ENCODE measurements around the gene SNAP47.

Gene SNAP47

DNA sequence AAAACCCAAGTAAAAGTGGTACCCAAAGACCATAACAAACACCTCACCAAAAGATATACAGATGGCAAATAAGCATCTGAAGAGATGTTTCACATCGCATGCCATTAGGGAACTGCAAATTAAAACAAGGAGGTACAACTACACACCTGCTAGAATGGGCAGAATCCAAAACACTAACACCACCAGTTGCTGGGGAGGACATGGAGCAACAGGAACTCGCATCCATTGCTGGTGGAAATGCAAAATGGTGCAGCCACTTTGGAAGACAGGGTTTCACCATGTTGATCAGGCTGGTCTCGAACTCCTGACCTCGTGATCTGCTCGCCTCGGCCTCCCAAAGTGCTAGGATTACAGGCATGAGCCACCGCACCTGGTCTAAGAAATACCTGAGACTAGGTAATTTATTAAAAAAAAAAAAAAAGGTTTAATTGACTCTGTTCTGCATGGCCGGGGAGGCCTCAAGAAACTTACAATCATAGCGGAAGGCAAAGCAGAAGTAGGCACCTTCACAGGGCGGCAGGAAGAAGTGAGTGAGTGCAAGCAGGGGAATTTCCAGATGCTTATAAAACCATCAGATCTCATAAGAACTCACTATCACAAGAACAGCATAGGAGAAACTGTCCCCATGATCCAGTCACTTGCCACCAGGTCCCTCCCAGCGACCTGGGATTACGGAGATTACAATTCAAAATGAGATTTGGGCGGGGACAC, 50.0 kb downstream of the SNAP47 start:
- no peak for DNase-seq (ENCODE audit: low read depth in 2 of 2)

DNA sequence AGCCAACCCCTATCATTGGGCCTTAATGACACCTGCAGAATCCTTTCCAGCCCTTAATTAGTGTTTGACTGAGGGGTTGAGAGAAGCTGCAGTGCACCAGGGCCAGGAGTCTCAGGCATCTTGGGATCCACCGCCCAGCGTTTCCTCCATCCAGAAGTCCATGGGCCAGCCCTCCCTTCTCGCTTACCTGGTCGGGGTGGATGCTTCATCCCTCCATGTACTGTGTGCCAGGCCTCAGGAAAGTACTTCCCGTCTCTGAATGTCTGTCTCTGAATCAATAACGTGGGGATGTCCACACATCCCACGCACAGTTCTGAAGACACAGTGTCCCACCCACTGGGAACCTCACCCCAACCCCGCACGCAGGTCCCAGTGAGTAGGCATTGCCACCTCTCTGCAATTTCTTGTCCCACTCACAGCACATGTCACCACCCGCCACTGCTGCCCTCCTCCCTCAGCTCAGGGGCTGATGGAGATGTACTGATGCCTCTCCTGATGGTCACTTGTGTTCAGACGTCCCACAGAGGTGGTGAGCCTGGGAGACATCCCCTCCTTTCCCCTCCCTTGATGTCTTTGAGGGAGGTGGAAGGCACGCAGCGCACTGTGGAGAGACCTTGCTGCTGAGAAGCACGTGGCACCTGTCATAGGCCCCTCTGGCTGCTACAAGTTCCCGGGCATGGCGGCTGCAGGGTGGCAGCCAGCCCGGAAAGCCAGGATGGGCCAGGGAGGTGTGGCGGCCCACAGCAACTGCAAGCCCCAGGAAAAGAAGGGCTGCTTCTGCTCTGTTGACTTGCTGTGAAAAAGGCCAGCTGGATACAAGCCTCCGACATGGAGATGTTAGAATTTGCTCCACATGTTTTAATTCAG, 50.8 kb downstream of the SNAP47 start:
- no peak for DNase-seq (ENCODE audit: low read depth in 2 of 2)

DNA sequence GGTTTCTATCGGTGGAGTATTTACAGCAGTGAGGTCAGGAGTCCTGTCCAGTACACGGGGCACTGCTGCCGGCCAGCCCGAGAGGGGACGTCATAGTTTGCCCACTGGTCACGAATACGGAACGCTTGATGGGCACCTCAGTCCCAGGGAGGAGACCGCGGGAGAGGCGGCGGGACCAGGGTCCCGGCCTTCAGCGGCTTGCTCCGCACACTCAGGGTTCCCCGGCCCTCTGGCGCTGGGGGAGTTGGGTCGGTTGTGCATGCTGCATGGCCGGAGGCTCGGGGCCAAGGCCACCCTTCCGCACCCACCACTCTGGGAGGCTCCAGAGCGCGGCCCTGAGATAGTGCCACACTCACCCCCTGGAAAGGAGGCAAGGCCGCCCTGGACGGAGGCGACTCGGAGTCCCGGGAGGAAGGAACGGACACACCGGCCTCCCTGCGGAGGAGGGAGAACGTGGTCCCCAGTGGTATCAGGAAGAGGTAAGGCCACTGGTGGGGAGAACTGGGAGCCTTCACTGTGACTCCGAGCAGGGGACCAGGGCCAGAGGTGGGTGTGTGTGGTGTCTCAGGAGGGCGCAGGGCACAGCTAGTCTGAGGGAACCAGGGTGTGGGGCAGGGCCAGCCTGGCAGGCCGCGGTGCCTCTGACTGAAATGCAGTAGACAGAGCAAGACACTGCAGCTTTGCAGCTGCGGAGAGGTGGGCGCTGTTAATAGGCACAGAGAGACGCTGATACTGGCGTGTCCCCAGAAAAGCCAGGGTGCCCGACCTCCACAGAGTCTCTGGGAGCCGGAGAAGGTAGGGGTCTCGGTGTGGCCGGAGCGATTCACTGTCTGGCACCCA, 51.7 kb downstream of the SNAP47 start:
- no peak for DNase-seq (ENCODE audit: low read depth in 2 of 2)

DNA sequence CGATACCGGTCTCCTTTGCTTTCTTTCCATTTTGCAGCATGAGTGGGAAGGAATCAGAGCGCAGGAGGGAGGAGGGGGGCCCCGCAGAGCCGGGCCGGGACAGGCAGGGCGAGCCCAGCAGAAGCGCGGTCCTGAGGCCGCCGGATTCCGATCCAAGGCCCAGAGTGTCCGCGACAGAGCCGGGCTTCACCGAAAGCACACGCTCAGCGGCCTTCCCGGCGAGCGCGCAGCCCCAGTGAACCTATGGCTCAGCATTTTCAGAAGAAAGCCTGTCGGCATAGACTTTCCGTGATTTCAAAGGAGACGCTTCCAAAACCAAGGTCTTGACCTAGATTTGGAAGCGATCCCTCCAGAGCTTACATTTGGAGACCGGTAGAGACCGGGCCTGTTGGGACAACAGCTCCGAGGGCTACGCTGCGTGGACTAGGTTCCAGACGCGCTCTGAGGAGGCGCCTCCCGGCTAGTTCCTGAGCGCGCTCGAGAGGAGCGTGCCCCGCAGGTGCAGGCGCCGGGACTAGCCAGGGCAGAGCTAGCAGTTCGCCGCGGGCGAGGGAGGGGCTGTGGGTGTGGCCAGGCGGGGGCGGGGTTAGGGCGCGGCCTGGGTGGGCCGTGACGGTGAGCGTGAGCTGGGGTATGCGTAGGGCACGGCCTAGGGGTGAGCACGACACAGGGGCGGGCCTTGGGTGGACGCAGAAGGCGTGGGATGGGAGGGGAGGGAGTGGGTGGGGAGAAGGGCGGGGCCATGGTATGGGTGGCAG, 52.5 kb downstream of the SNAP47 start:
- peak; percentile 87 to 88 for DNase-seq (ENCODE audit: low read depth in 2 of 2)

DNA sequence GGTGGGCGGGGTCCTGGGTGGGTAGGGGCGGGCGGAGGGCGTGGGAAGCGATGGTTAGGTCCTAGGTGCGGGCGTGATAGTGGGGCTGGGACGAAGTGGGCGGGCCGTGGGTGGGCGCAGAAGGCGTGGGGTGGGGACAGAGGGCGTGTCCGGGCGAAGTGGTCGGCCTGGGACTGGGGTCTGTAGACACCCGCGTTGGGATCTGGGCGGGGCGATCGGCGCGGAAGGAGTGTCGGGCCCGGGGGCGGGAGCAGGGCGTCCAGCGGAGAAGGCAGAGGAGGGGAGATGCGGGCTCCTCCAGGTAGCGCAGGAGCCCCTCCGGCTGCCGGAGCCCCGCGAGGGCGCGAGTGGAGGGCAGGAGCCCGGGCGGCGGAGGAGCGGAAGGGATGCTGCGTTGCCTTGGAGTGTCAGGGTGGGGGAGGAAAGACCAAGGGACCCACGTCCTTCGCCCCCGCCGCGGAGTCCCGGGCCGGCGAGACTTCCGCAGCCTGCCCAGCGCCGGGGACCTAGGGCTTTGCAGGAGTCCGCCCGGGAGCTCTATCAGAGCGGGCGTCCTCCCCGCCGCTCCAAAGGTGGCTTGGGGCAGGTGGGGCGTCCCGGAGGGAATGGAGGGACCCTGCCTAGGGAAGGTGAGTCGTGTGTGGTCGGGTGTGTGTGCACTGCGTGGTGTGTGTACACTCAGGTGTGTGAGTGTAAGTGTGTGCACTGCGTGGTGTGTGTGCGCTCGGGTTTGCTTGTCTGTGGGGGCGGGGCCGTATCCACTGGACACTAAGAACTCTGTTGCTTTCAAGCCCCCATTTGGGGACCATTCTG, 53.2 kb downstream of the SNAP47 start:
- peak in 1 of 2 donors; percentile 66 for DNase-seq (ENCODE audit: low read depth in 2 of 2)

DNA sequence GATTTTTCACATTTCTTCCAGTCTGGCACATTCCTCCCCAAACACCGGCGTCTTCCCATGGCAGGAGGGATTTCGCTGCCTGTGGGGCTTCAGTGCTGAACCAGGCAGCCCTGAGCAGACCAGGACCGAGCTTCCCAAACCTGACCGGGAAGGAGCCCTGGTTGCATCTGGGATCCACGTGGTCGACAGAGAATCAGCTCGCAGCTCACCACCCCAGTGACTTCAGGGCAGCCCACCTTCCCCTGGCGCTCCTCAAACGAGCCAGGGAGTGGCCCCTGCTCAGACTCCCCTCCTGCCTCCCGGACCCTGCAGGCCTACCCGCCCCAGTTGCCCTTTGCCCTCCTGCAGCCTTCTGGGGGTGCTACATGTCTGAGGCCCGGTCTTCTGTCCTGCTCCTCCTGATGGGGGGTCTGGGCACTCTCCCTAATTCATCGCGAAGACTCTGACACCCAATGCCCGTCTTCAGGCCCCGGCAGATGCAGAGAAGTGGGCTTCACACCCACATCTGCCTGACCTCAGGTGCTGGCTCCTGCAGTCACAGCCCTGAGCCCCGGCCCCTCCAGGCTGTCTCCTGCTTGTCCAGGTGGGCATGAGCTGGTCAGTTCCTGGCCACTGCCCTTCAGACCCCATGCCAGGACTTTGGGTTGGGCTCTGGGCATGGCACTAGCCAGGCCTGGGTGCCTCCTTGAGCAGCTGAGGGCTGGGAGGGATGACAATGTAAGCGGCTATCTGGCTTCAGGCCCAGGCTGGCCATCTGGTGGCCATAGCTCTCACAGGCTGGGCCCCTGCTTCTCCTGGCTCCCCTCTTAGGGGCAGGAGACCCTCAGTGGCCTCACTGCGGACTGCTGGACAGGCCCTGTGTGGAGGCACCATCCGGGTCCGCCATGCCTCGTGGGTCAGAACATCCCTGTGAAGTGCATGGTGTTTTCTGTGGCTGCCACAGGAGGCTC, 54.1 kb downstream of the SNAP47 start:
- no peak for DNase-seq (ENCODE audit: low read depth in 2 of 2)

DNA sequence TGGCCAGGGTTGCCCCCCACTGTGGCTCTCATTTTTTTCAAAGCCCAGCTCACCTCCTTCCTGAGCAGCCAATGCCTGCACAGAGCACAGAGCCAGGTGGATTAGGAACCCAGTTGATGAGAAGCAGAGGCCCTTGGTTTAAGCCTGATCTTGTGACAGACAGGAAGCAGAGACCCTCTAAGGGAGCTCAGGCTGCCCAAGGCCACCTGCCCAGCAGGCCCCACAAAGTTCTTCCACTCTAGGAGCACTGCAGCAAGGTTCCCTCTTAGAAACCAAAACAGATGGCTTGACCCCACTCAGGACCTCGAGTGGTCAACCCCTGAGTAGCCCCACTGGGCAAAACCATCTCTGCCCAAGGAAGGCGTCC, 54.8 kb downstream of the SNAP47 start:
- DNase-seq (ENCODE audit: low read depth in 2 of 2): no peak

DNA sequence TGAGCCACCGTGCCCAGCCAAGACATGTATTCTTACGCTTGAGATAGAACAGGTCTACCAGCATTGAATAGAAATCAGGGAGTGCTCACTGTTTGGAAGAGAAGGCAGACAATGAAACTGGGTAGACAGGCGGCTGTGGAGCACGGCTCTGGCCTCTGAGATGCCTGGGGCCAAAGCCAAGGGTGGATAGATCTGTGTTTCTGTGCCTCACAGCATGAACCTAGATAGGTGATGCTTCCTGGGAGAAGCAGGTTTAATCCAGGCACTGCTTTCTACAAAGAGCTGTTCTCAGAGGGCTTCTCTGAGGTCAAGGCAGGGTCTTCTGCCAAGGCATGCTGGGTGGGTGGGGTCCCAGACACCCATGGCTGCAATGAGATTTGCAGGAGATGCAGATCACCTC, 55.6 kb downstream of the SNAP47 start:
- DNase-seq (ENCODE audit: low read depth in 2 of 2): no peak

DNA sequence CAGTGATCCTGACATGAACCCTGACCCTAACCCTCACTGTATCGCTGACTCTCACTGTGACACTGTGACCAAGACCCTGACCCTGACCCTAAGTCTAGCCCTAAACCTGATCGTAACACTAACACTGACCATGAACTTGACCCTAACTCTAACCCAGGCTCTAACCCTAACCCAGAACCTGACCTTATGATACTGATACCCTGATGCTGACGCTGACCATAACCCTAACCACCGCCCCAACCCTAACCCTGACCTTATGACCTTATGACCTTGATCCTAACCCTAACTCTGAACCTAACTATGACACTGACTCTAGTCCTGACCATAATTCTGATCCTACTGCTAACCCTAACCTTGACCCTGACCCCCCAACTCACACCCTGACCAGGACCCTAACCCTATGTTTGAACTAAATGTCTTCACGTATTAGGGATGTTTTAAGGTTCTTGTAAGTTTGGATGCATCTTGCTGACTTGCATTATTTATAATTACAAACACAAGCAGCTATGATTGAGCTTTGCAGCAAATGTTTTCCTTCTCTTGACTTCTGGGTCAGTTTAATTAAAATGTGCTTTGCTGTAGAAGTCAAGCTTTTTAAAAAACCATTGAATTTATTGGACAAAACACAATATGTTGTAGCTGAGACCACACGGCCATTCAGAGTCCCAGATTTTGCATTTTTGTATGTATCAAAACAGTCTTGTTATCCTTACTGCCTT, 56.3 kb downstream of the SNAP47 start:
- no peak for DNase-seq (ENCODE audit: low read depth in 2 of 2)

DNA sequence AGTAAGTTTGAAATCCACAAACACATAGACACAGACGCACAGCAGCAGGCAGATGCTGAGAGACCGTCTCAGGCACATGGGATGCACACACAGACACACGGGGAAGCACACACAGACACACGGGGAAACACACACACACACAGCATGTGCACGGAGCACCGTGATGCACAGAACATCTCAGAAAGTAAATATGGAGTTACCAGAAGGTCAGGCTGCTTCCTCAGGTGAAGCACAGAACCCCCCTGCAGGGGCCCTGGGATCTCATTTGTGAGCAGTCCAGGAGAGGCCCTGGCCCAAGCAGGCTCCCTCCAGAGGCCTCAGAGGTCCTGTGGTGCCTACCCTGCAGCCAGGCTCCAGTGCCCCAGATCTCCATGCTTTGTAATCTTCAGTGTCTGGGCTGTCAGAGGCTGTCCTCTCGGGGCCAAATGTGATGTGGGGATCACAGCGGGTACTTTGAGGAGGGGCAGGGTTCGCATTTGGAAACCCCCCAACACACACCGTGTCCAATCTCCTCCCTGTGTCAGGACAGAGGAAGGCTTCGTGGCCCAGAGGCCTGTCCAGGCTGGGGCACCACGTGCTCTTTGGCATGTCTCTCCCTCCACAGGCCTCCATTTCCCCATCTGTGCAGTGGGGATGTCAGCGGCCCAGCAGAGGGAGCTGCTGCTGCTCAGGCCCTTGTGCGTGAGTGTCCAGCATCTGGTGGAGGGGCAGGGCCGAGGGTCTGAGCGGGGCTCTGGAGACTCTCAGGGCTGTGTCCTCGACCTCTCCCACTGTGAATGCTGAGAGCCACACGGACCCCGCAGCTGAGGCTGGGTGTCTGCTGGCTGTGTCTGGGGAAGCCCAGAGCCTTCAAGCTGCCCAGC, 57.2 kb downstream of the SNAP47 start:
- DNase-seq (ENCODE audit: low read depth in 2 of 2): no peak

DNA sequence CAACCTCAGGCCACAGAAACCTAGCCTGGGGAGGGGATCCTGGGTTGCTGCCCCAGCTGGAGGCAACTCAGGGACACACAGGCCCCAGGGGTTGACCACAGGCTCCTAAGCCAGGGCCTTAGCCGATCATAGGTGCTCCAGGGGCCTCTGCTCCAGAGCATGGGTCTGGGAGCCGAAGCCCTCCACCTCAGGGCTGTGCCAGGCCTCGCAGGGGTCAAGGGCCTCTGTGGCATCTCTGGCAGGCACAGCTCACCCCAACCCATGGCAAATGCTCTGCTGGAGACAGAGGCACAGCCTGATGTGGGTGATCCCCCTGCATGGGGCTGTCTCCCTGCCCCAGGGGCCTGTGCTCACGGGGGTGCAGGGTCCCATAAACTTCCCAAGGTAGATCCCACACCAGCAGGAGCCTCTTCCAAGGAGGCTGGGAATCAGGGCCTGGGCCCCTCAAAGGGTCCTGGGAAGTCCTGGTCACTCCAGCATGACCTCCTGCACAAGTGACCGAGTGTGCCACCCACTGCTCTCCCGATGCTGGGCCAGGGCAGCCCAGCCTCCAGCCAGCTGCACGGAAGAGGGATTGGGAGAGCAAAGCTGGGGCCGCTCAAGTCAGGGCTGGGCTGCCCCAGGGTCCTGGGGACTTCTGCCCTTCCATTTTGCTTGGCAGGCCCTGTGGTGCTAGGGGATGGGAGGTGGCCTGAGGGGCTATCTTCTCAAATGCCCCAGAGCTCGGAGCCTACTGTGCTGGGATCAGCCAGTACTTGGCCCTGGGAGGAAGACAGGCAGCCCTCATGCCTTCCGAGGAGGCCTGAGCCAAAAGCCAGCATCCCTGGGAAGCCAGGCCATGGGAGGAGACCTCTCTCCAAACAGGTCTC, 58.1 kb downstream of the SNAP47 start:
- no peak for DNase-seq (ENCODE audit: low read depth in 2 of 2)

DNA sequence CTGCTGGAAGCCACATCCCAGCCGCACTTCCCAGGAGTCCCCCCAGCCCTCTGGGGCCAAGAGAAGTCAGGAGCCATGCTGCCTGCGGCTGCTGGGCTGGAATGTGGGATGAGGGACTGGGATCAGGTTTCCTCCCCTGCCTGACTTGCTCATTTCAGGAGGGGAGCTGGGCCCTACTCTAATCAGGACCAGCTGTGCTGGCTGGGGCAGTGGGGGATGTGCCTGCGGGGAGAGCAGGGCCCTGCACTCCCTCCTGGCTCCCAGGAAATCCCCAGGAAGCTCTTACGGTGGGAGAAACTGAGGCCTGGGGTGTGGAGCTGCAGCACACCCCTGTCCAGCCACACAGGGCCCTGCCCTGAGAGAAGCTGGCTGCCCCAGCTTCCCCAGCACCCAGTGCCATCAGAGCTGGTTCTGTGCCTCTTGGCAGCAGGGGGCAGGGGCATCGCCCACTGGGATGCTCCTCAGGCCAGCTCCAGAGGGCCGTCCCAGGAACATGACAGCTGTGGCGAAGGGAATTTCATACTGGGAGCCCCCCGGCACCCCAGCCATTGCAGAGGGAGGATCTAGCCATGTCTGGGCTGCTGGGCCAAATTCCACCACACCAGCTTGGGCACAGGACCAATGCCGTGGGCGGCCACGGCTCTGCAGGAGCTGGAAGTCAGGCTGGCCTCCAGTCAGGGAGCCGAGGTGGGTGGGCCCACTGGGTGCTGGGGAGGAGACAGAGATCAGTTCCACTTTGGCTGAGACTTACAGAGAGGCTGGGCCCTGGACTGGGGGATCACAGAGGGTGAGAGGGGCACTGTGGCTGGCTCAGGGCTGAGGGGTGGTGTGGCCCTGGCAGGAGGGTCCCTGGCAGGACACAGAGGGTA, 58.9 kb downstream of the SNAP47 start:
- no peak for DNase-seq (ENCODE audit: low read depth in 2 of 2)

DNA sequence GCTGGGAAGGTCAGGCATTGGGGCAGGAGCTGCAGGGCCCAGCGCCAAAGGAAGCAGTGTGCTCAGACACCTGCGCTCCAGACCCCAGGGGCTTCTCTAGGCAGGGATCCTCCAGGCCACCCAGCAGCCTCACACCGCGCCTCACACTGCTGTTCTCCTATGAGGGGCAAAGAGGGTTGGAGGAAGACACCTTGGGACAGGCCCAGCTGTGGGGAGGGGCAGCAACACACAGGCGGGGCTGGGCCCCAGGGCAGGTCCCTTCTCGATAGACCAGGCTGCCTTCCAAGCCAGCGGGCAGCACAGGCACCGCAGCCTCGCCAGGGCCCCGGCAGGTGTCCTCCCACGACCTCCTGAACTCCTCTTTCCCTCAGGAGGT, 59.6 kb downstream of the SNAP47 start:
- no peak for DNase-seq (ENCODE audit: low read depth in 2 of 2)

DNA sequence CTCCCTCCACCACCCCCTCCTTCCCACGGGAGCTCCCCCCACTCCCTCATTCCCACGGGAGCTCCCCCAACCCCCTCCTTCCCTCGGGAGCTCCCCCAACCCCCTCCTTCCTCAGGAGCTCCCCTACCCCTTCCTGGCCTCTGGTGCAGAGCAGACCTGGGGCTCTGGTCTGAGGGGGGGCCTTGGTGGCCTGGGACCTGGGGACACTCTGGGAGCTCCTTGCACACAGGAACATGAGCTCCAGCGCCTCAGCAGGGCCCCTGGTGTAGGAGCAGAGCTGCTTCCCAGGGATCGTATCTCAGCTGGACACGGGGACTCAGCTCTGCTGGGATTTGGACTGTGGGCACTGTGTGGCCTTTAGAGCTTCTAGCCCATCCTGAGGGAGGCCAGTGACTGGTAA, 60.5 kb downstream of the SNAP47 start:
- no peak for DNase-seq (ENCODE audit: low read depth in 2 of 2)

DNA sequence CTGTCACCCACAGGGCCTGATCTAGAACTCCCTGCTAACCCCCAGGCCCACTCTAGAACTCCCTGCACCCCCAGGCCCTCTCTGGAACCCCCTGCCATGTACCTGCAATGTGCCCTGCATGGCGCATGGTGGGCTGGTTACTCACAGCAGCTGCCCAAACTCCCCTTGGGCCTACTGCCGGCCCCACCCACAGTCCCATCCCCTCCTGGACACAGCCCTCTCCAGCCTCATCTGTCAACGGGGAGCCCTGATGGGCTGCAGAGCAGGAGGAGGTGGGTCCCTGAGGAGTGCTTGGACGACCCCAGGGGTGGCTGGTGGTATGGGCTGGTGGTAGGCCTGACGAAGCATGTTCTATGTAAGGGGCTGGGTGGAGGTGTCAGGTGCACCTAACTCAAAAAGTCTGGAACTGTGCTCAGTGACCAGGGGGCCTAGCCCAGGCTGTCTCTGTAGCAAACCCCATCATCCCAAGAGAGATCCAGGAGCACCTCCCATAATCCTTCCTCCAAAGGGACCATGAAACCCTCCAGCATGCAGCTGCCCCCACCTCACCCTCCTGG, 61.2 kb downstream of the SNAP47 start:
- no peak for DNase-seq (ENCODE audit: low read depth in 2 of 2)

DNA sequence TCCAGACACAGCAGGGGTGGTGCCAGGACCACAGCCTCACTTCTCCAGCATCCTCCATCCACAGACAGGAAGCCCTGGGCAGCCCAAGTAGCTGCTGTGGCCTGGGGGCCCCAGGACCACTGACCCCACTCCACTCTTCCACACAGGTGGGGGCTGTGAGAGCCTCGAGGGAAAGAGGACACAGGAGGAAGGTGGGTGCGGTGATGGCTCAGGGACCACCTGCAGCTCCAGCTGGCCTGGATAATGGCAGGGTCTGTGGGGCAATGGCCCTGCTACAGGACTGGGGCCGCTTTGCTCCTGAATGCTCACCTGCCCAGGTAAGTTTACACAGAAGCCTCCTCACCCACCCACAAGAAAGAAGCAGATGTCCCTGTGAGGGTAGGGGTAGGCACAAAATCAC, 61.9 kb downstream of the SNAP47 start:
- no peak for DNase-seq (ENCODE audit: low read depth in 2 of 2)
